ENCODE results near the gene TSEN15.

The TSEN15 gene

DNA sequence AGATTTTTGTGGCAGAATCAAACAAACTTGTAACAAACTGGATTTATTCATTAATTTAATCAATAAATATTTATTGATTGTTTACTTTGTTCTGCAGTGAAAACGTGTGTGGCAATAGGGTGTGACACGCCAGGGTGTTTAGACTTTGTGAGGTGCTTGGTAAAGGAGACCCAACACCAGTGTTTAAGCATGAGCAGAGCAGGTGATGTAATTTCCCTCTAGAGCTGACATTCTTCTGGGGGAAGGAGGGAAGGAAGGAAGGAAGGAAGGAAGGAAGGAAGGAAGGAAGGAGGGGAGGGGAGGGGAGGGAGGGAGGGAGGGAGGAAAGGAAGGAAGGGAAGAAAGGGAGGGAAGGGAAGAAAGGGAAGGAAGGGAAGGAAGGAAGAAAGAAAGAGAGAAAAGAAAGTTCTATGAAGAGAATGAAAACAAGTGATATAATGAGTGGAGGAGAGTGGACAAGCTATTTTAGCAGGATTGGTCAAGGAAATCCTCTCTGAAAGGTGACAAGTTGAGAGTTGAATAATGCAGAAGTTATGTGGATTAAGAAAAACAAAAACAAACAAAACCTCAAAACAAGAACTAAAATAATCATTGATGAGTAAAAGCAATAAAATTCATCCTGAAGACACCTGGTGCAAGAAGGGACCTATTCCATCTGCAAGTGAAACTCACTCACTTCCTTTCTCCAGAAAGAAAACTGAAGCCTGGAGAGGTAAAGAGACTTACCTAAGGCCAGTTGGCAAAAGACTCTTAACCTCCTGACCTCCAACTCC, 60.8 kb downstream of the TSEN15 start:
- DNase-seq (ENCODE audit: low read depth in 2 of 2): no peak
- TF ChIP-seq, protein P1, sequence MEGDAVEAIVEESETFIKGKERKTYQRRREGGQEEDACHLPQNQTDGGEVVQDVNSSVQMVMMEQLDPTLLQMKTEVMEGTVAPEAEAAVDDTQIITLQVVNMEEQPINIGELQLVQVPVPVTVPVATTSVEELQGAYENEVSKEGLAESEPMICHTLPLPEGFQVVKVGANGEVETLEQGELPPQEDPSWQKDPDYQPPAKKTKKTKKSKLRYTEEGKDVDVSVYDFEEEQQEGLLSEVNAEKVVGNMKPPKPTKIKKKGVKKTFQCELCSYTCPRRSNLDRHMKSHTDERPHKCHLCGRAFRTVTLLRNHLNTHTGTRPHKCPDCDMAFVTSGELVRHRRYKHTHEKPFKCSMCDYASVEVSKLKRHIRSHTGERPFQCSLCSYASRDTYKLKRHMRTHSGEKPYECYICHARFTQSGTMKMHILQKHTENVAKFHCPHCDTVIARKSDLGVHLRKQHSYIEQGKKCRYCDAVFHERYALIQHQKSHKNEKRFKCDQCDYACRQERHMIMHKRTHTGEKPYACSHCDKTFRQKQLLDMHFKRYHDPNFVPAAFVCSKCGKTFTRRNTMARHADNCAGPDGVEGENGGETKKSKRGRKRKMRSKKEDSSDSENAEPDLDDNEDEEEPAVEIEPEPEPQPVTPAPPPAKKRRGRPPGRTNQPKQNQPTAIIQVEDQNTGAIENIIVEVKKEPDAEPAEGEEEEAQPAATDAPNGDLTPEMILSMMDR (IDR thresholded peaks at IDR 0.05; ENCODE audit: low read depth, low read length): no peak
- no peak overlapping the region for H3K4me3 ChIP-seq (replicated peaks in 1 of 2; ENCODE audit: low read depth in 2 of 2, low read length in 2 of 2)

GRCh38 chr1:184113251-184113650, 61.7 kb downstream of the TSEN15 start:
- no peak overlapping the region for H3K4me3 ChIP-seq (replicated peaks in 1 of 2; ENCODE audit: low read depth in 2 of 2, low read length in 2 of 2)
- TF ChIP-seq, protein P1 (IDR thresholded peaks at IDR 0.05; ENCODE audit: low read depth, low read length): no peak
- DNase-seq (ENCODE audit: low read depth in 2 of 2): no peak

DNA sequence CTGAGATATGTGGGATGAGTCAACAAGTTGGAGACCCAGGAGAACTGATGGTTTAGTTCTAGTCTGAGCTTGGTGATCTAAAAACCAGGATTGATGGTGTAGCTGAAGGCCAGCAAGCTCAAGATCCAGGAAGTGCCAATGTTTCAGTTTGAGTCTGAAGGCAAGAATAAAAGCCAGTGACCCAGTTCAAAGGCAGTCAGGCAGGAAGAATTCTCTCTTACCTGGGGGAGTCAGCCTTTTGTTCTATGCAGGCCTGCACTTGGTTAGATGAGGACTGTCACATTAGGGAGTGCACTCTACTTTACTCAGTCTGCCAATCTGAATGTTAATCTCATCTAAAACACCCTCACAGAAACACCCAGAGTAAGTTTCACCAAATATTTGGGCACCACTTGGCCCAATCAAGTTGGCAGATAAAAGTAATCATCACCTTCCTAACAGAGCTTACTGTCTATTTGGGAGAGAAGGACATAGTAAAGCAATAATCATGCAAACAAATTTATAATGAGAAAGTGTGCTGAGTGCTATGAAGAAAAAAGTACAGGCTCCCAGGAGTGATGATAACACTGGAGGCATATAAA, 63.4 kb downstream of the TSEN15 start:
- TF ChIP-seq, protein P1 (IDR thresholded peaks at IDR 0.05; ENCODE audit: low read depth, low read length): no peak
- no peak overlapping the region for H3K4me3 ChIP-seq (replicated peaks in 1 of 2; ENCODE audit: low read depth in 2 of 2, low read length in 2 of 2)
- no peak for DNase-seq (ENCODE audit: low read depth in 2 of 2)

DNA sequence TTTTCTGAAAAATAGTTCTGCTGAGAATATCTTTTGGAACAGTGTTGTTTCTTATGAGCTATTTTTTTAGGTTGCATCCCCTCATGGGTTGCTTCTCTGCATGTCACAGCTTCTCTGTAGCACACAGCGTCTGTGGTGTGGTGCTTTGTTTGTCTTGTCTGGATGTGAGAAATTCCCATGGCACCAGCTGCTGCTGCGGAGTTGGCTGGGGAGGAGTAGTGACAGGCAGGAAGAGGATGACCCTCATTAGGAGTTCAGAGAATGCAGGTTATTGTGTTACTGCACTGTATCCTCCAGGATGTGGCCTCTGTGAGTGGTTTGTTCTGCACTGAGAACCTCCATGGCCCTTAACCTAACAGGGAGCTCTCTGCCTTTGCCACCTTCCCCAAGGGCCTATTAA, 64.8 kb downstream of the TSEN15 start:
- DNase-seq (ENCODE audit: low read depth in 2 of 2): no peak
- TF ChIP-seq, protein P1 (IDR thresholded peaks at IDR 0.05; ENCODE audit: low read depth, low read length): no peak

DNA sequence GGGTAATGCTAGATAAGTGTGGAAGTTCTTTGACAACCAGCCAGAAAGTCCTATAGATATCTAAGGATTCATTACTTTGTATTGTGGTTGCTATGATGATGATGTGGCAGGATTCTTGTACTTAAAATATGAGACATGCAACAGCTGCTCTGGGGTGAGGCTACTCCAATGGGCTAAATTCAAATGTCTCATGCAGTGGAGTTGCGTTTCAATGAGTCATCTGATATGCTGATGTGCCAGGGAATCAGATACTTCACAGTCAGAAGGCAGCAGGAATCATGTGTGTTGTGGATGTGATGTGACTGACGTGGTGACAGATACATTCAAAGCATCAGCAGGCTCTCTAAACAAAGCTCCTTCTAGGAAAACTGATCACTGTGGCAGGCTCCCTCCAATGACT, 66.5 kb downstream of the TSEN15 start:
- peak; percentile 91 to 93 for DNase-seq (ENCODE audit: low read depth in 2 of 2)
- TF ChIP-seq, protein P1 (IDR thresholded peaks at IDR 0.05; ENCODE audit: low read depth, low read length): no peak
- H3K4me3 ChIP-seq (replicated peaks in 1 of 2; ENCODE audit: low read depth in 2 of 2, low read length in 2 of 2): no peak overlapping the region

More for the DNA sequence above, 64.8 kb downstream of the TSEN15 start:
- H3K4me3 ChIP-seq (replicated peaks in 1 of 2; ENCODE audit: low read depth in 2 of 2, low read length in 2 of 2): no peak overlapping the region

All from cardiac fibroblast (primary cell).